K562 (cell line): Measurements from ENCODE around the gene RNF113B. TPM values are rescaled to one million over a fixed set of nuclear protein-coding genes. Genes with fewer than 3 reads are reported as not detected.

Source experiments
- ATAC-seq: fragments of 200-7000 bp; cut with Tn5 transposase; 3 replicates; pipeline ENCODE4 v1.9.1; 2020; ENCODE audit warnings: moderate library complexity
- BruUV-seq: library from RNA; stranded (reverse); fragments of 400-500 nt; replicated peaks from 2 replicates; lab custom pipeline; 2021; lab: Mats Ljungman, UMichigan
- CTCF ChIA-PET: fragments of 300-600 bp; formaldehyde crosslinking; extraction: SDS; loops from one replicate; lab custom pipeline; 2021; ENCODE audit warnings: low intra/inter-chr PET ratio; lab: Yijun Ruan, JAX
- POLR2A ChIA-PET: fragments of 300-600, 350-650 bp; sonication (Branson Sonifier 250); formaldehyde crosslinking; extraction: SDS; loops from one replicate; lab custom pipeline; 2021; ENCODE audit warnings: antibody characterized with exemption, inconsistent platforms; lab: Yijun Ruan, JAX
- DNase-seq, 4 experiments: peaks; one replicate each; pipeline versions ENCODE4 v3.0.0 to v3.0.0-alpha.2; 2011 to 2018; ENCODE audit warnings: low spot score in 3 of 4, mixed read lengths in 3 of 4; ENCODE audit errors: extremely low read depth in 1 of 4
- FAIRE-seq: peaks from 2 replicates; lab custom pipeline; 2011; peaks lifted over from hg19 to GRCh38; lab: Jason Lieb, UNC
- H2AFZ ChIP-seq: 2 replicates; pipeline ENCODE4 v1.6.0; 2011; ENCODE audit warnings: low read depth, low read length, control low read depth, inconsistent platforms
- H3K27ac ChIP-seq: fragments of 200-600 bp; 3 replicates; pipeline ENCODE4 v1.8.0; 2011; ENCODE audit warnings: low read depth, mild to moderate bottlenecking, control low read depth, inconsistent platforms, low read length, moderate library complexity, mixed read lengths; ENCODE audit errors: extremely low read depth
- H3K27me3 ChIP-seq, 2 experiments: fragments of 300-600 bp in 1 of 2; 2 replicates in 1 of 2; 3 replicates in 1 of 2; pipeline versions ENCODE4 v1.6.0 to v1.8.0; 2011; ENCODE audit warnings: inconsistent platforms in 2 of 2, low read length in 2 of 2, mild to moderate bottlenecking in 1 of 2, mixed read lengths in 1 of 2, moderate library complexity in 1 of 2; ENCODE audit not compliant: control insufficient read depth in 2 of 2, insufficient read depth in 2 of 2
- H3K36me3 ChIP-seq: fragments of 300-600 bp; 3 replicates; pipeline ENCODE4 v1.8.0; 2011; ENCODE audit warnings: mild to moderate bottlenecking, low read length, inconsistent platforms; ENCODE audit not compliant: control insufficient read depth, insufficient read depth
- H3K4me1 ChIP-seq, 2 experiments: fragments of 200-600 bp in 1 of 2; replicated peaks in 1 of 2; 2 replicates in 1 of 2; 3 replicates in 1 of 2; pipeline versions ENCODE4 v1.5.1 to v1.8.0; 2011; ENCODE audit warnings: inconsistent platforms in 2 of 2, low read length in 2 of 2, mild to moderate bottlenecking in 1 of 2, mixed read lengths in 1 of 2, moderate library complexity in 1 of 2; ENCODE audit not compliant: control insufficient read depth in 2 of 2, insufficient read depth in 2 of 2
- H3K4me2 ChIP-seq: 2 replicates; pipeline ENCODE4 v1.6.1; 2011; ENCODE audit warnings: low read length, control low read depth, inconsistent platforms, mixed read lengths; ENCODE audit not compliant: insufficient read depth
- H3K4me3 ChIP-seq: fragments of 200-600 bp; sonication (generic), shearing (Covaris generic); 2 replicates; pipeline ENCODE4 v1.5.1; 2016; ENCODE audit warnings: control low read depth, inconsistent platforms
- H3K79me2 ChIP-seq: fragments of 200-600 bp; 3 replicates; pipeline ENCODE4 v1.8.0; 2011; ENCODE audit warnings: low read length, inconsistent platforms; ENCODE audit not compliant: control insufficient read depth, insufficient read depth
- H3K9ac ChIP-seq, 2 experiments: 2 replicates each; pipeline versions ENCODE4 v1.6.0 to v1.6.1; 2011; ENCODE audit warnings: low read depth in 2 of 2, low read length in 2 of 2, control low read depth in 1 of 2, inconsistent platforms in 1 of 2, mild to moderate bottlenecking in 1 of 2, mixed read lengths in 1 of 2; ENCODE audit not compliant: insufficient read depth in 1 of 2
- H3K9me1 ChIP-seq: one replicate; pipeline ENCODE4 v1.6.0; 2011; ENCODE audit warnings: inconsistent platforms, mild to moderate bottlenecking, low read length, moderate library complexity; ENCODE audit not compliant: control insufficient read depth, insufficient read depth
- H3K9me3 ChIP-seq: replicated peaks from 2 replicates; pipeline ENCODE4 v1.5.1; 2011; ENCODE audit warnings: low read depth, low read length, inconsistent platforms; ENCODE audit not compliant: control insufficient read depth, insufficient read depth
- H4K20me1 ChIP-seq: replicated peaks from 2 replicates; pipeline ENCODE4 v1.6.1; 2011; ENCODE audit warnings: low read length, inconsistent platforms, mixed read lengths; ENCODE audit not compliant: control insufficient read depth, insufficient read depth
- ADNP ChIP-seq: fragments of 200-800 bp; sonication (Bioruptor generic); IDR thresholded peaks from 2 replicates; pipeline ENCODE4 v1.6.1; 2016; ENCODE audit warnings: missing genetic modification characterization, missing compliant biosample characterization
- BRCA1 ChIP-seq, 2 experiments: fragments of 450-650 bp in 1 of 2; sonication (generic) in 1 of 2; formaldehyde crosslinking in 1 of 2; IDR thresholded peaks; 2 replicates each; pipeline versions ENCODE4 v1.5.0 to v1.6.1; 2017 to 2020; ENCODE audit warnings: mild to moderate bottlenecking in 1 of 2, missing genetic modification reagents in 1 of 2
- CBX1 ChIP-seq: sonication (generic); IDR thresholded peaks from 2 replicates; pipeline ENCODE4 v1.6.1; 2016; ENCODE audit warnings: antibody characterized with exemption, low read depth, mild to moderate bottlenecking
- CBX2 ChIP-seq: fragments of 200-600 bp; sonication (generic); IDR thresholded peaks from one replicate; pipeline ENCODE4 v1.6.1; 2012; ENCODE audit warnings: mild to moderate bottlenecking, low read length, inconsistent platforms; ENCODE audit not compliant: insufficient read depth, poor library complexity, severe bottlenecking
- ILF3 ChIP-seq: fragments of 450-650 bp; IDR thresholded peaks from 2 replicates; pipeline ENCODE4 v1.6.1; 2018; ENCODE audit warnings: antibody characterized with exemption, mild to moderate bottlenecking, moderate library complexity, borderline replicate concordance
- KAT2B ChIP-seq: IDR thresholded peaks from one replicate; pipeline ENCODE4 v1.6.1; 2012; ENCODE audit warnings: low read depth, mild to moderate bottlenecking, control low read depth, inconsistent platforms, low read length, moderate library complexity
- SRSF3 ChIP-seq: fragments of 200-400 bp; formaldehyde crosslinking; IDR thresholded peaks from 2 replicates; pipeline ENCODE4 v1.6.1; 2016; ENCODE audit warnings: mild to moderate bottlenecking, low read length, moderate library complexity; ENCODE audit not compliant: insufficient read depth
- TBP ChIP-seq: optimal IDR thresholded peaks from 2 replicates; pipeline ENCODE3; 2011; ENCODE audit warnings: low read depth, low read length, improper control_type of control experiment
- ZNF57 ChIP-seq: fragments of 450-650 bp; formaldehyde crosslinking; IDR thresholded peaks from 2 replicates; pipeline ENCODE4 v1.4.0; 2020; ENCODE audit warnings: mild to moderate bottlenecking, moderate library complexity
- ZNF695 ChIP-seq: fragments of 450-650 bp; formaldehyde crosslinking; IDR thresholded peaks from 2 replicates; pipeline ENCODE4 v1.4.0; 2020; ENCODE audit warnings: mild to moderate bottlenecking, moderate library complexity
- WGBS: fragments of 100-300 bp; shearing (Covaris generic); methylation state at CpG from one replicate; pipeline ENCODE4 v1.1.6; 2016; ENCODE audit warnings: low coverage, mixed read lengths; ENCODE audit not compliant: insufficient coverage; ENCODE audit errors: missing lambda C conversion rate; 5-methylcytosine and 5-hydroxymethylcytosine counted together
- in situ Hi-C: fragments of 300-500 bp; cut with MboI; formaldehyde crosslinking; loops from 4 replicates; pipeline ENCODE4 v1.15.0; 2018; ENCODE audit warnings: inconsistent platforms, mixed read lengths
- intact Hi-C: fragments of 100-400 bp; cut with micrococcal nuclease; formaldehyde crosslinking; loops from 2 replicates; pipeline ENCODE4 v1.14.2; 2022
- polyA plus RNA-seq, 8 experiments: library from polyadenylated mRNA; depleted of rRNA in 4 of 8; stranded (reverse) in 5 of 8; unstranded in 3 of 8; fragments of >200 nt; fragmentation: Nextera tagmentation in 2 of 8; fragmentation: Illumina TruSeq in 1 of 8; extraction: Ambion mirVana in 2 of 8; extraction: Trizol in 1 of 8; gene quantifications; 2 replicates each; pipeline versions ENCODE4 v1.2.1 to v1.2.3, GENCODE V29; 2011 to 2014; ENCODE audit warnings: inconsistent platforms in 1 of 8, missing spikeins in 1 of 8
- total RNA-seq, 7 experiments: library from RNA; depleted of rRNA in 6 of 7; stranded (reverse); fragments of >200 nt in 6 of 7; fragmentation: Illumina TruSeq in 2 of 7; extraction: Trizol in 2 of 7; gene quantifications; 2 replicates each; pipeline versions ENCODE4 v1.2.1 to v1.2.3, GENCODE V29; 2011 to 2021; ENCODE audit warnings: low replicate concordance in 1 of 7
- TF ChIP-seq, protein P1 (sequence below): fragments of 250-450 bp; sonication (Bioruptor Pico); IDR thresholded peaks from 2 replicates; pipeline ENCODE4 v1.5.0; 2021
- TF ChIP-seq, protein P2 (sequence below): sonication (generic); formaldehyde crosslinking; IDR thresholded peaks from 2 replicates; pipeline ENCODE4 v1.8.0; 2022; ENCODE audit warnings: mild to moderate bottlenecking, missing genetic modification reagents
- TF ChIP-seq, protein P3 (sequence below): fragments of 450-650 bp; formaldehyde crosslinking; IDR thresholded peaks from 2 replicates; pipeline ENCODE4 v1.4.0; 2020; ENCODE audit warnings: mild to moderate bottlenecking, moderate library complexity

The RNF113B gene
- total and polyA plus RNA-seq, 9 of the 15 experiments (the other 6 are each of a cell fraction or from before 2014, with no cell fraction given) = 0.09 TPM; not detected in 8

DNA sequence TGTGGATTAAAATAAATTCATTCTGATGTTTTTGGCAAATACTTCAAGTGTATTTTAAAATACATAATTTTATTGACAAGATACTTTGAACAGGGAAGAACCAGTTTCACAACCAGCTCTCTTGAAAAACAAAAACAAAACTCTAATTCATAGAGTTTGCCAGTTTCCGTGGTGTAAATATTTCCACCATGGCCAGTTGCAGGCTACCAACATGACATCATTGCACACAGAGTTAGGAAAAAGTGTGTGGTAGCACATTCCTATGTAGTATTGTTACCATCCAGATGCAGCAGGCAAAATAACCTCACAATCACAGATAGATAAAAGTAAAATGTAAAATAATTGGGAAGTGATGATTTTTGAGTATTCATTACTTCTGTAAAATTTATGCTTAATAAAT is 7.7 kb upstream of the RNF113B start:
- no peaks in the 10 kb centered on the region for H3K9me1 ChIP-seq
- no peak overlapping the region for H2AFZ ChIP-seq
- TF ChIP-seq, protein P1, sequence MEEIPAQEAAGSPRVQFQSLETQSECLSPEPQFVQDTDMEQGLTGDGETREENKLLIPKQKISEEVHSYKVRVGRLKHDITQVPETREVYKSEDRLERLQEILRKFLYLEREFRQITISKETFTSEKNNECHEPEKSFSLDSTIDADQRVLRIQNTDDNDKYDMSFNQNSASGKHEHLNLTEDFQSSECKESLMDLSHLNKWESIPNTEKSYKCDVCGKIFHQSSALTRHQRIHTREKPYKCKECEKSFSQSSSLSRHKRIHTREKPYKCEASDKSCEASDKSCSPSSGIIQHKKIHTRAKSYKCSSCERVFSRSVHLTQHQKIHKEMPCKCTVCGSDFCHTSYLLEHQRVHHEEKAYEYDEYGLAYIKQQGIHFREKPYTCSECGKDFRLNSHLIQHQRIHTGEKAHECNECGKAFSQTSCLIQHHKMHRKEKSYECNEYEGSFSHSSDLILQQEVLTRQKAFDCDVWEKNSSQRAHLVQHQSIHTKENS (CRISPR knock-in tag) = no peak
- no peak for ATAC-seq
- no peaks in the 10 kb centered on the region for H4K20me1 ChIP-seq
- intact Hi-C loops = no loop called here
- H3K4me3 ChIP-seq = no peak overlapping the region
- POLR2A ChIA-PET = no interaction called here
- H3K4me2 ChIP-seq = no peak overlapping the region
- H3K27ac ChIP-seq = no peak overlapping the region
- no peaks in the 10 kb centered on the region for H3K4me1 ChIP-seq
- no TSS peak for BruUV-seq
- H3K9ac ChIP-seq = no peak overlapping the region
- WGBS = 0% methylated on average over 1 of the region's 1 CpG
- CTCF ChIA-PET = no interaction called here
- no peak for DNase-seq
- peaks cover 0 to 10% of the 10 kb centered on the region in 2 experiments; a peak in 4 of 5 replicates for H3K27me3 ChIP-seq
- H3K79me2 ChIP-seq = no peaks in the 10 kb centered on the region
- H3K36me3 ChIP-seq = no peaks in the 10 kb centered on the region
- no peaks in the 10 kb centered on the region for H3K9me3 ChIP-seq
- in situ Hi-C loops = no loop called here
- FAIRE-seq = no peak

DNA sequence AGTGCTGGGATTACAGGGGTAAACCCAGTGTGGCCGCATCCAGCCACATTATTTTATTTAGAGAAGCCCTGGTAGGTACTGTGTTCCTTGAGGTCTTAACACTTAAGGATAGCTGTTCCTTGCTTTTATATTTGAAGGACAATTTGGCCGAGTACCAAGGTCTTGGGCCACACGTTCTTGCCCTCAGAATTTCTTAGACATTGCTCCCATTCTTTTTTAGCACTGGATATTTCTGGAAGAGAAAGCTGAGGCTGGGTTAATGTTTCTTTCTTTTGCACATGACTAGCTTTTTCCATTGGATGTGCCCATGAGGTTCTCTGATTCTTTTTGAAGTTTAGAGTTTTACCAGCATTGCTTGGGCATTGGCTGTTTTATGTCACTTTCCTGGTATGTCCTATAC is 5.5 kb upstream of the RNF113B start:
- H3K36me3 ChIP-seq = no peaks in the 10 kb centered on the region
- no peaks in the 10 kb centered on the region for H3K9me1 ChIP-seq
- no peaks in the 10 kb centered on the region for H3K4me1 ChIP-seq
- ChIA-PET POLR2A (interaction anchor here (0.7 kb wide), 1 partner anchor 83 kb away, joined by 3 read pairs; no protein-coding TSS in a partner anchor), CTCF (no interaction called here)
- H3K27me3 ChIP-seq = peaks cover 0 to 5% of the 10 kb centered on the region in 2 experiments; a peak in 3 of 5 replicates
- FAIRE-seq (no peak), ATAC-seq (no peak), DNase-seq (no peak)
- BruUV-seq = no TSS peak
- H3K9me3 ChIP-seq = no peaks in the 10 kb centered on the region
- in situ Hi-C loops (no loop called here), intact Hi-C loops (no loop called here)
- H3K27ac ChIP-seq = no peak overlapping the region
- H4K20me1 ChIP-seq = no peaks in the 10 kb centered on the region
- H3K4me2 ChIP-seq = no peak overlapping the region
- no peaks in the 10 kb centered on the region for H3K79me2 ChIP-seq
- H3K4me3 ChIP-seq = no peak overlapping the region
- no peak overlapping the region for H3K9ac ChIP-seq
- H2AFZ ChIP-seq = no peak overlapping the region
- WGBS = 0% methylated on average over 3 of the region's 3 CpGs
- no peak for TF ChIP-seq CBX1
- TF ChIP-seq BRCA1 (IDR thresholded peaks at IDR 0.05) = no peak
- no peak for TF ChIP-seq BRCA1 (CRISPR knock-in tag; IDR thresholded peaks at IDR 0.05)
- TF ChIP-seq KAT2B = no peak
- TF ChIP-seq ADNP = no peak
- no peak for TF ChIP-seq CBX2
- TF ChIP-seq, protein P2, sequence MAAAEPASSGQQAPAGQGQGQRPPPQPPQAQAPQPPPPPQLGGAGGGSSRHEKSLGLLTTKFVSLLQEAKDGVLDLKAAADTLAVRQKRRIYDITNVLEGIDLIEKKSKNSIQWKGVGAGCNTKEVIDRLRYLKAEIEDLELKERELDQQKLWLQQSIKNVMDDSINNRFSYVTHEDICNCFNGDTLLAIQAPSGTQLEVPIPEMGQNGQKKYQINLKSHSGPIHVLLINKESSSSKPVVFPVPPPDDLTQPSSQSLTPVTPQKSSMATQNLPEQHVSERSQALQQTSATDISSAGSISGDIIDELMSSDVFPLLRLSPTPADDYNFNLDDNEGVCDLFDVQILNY (CRISPR knock-in tag) = no peak
- TF ChIP-seq TBP = no peak
- TF ChIP-seq ZNF695 (CRISPR knock-in tag) = no peak
- TF ChIP-seq SRSF3 = no peak
- TF ChIP-seq, protein P3, sequence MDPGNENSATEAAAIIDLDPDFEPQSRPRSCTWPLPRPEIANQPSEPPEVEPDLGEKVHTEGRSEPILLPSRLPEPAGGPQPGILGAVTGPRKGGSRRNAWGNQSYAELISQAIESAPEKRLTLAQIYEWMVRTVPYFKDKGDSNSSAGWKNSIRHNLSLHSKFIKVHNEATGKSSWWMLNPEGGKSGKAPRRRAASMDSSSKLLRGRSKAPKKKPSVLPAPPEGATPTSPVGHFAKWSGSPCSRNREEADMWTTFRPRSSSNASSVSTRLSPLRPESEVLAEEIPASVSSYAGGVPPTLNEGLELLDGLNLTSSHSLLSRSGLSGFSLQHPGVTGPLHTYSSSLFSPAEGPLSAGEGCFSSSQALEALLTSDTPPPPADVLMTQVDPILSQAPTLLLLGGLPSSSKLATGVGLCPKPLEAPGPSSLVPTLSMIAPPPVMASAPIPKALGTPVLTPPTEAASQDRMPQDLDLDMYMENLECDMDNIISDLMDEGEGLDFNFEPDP (CRISPR knock-in tag) = no peak
- no peak for TF ChIP-seq ZNF57 (CRISPR knock-in tag)
- no peak for TF ChIP-seq ILF3
